GM19397 (cell line): ENCODE measurements around the gene RBL2.
"Not testable (repeated sequence)": the region's sequence is repeated elsewhere in the genome, so short reads cannot be mapped to it uniquely, and the experiment has no call there.

ENCODE experiments used
- ATAC-seq: cut with Tn5 transposase; IDR thresholded peaks from one replicate; pipeline ENCODE4 v1.9.1; 2021; ENCODE audit warnings: mild to moderate bottlenecking, moderate library complexity; ENCODE audit not compliant: unreplicated experiment

Gene RBL2, protein sequence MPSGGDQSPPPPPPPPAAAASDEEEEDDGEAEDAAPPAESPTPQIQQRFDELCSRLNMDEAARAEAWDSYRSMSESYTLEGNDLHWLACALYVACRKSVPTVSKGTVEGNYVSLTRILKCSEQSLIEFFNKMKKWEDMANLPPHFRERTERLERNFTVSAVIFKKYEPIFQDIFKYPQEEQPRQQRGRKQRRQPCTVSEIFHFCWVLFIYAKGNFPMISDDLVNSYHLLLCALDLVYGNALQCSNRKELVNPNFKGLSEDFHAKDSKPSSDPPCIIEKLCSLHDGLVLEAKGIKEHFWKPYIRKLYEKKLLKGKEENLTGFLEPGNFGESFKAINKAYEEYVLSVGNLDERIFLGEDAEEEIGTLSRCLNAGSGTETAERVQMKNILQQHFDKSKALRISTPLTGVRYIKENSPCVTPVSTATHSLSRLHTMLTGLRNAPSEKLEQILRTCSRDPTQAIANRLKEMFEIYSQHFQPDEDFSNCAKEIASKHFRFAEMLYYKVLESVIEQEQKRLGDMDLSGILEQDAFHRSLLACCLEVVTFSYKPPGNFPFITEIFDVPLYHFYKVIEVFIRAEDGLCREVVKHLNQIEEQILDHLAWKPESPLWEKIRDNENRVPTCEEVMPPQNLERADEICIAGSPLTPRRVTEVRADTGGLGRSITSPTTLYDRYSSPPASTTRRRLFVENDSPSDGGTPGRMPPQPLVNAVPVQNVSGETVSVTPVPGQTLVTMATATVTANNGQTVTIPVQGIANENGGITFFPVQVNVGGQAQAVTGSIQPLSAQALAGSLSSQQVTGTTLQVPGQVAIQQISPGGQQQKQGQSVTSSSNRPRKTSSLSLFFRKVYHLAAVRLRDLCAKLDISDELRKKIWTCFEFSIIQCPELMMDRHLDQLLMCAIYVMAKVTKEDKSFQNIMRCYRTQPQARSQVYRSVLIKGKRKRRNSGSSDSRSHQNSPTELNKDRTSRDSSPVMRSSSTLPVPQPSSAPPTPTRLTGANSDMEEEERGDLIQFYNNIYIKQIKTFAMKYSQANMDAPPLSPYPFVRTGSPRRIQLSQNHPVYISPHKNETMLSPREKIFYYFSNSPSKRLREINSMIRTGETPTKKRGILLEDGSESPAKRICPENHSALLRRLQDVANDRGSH

GRCh38 chr16:53434377-53435065 lies at the start of gene RBL2:
Gene RBL2, plus strand, starts transcription at chr16:53434471. Its CDS starts 86 bp downstream, at chr16:53434557.
- ATAC-seq: peak; percentile 90

GRCh38 chr16:53384610-53385009 lies 49.7 kb upstream of the RBL2 start:
- not testable (repeated sequence) for ATAC-seq

- ATAC-seq: no peak
Observed at GRCh38 chr16:53404959-53405358, 29.3 kb upstream of the RBL2 start.

DNA sequence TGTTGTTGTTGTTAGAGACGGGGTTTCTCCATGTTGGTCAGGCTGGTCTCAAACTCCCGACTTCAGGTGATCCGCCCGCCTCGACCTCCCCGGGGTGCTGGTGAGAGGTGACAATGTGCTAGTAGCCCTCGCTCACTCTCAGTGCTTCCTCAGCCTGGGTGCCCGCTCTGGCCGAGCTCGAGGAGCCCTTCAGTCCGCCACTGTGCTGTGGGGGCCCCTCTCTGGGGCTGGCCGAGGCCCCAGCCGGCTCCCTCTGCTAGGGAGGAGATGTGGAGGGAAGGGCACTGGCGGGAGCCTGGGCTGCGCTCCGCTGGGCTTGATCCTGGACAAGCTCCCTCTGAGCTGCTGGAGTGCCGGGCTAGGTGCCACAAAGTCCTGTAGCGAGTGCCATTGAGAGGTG lies 21.7 kb upstream of the RBL2 start:
- ATAC-seq: no peak

DNA sequence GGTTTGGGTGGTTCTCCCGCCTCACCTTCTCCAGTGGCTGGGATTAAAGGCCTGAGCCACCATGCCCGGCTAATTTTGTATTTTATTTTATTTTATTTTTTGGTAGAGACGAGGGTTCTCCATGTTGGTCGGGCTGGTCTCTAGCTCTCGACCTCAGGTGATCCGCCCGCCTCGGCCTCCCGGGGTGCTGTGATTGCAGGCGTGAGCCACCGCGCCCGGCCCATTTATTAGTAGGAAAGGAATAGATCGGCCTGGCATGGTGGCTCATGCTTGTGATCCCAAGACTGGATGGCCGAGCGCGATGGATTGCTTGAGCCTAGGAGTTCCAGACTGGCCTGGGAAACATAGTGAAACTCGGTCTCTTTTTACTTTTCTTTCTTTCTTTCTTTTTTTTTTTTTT lies 20.4 kb upstream of the RBL2 start:
- no peak for ATAC-seq

DNA sequence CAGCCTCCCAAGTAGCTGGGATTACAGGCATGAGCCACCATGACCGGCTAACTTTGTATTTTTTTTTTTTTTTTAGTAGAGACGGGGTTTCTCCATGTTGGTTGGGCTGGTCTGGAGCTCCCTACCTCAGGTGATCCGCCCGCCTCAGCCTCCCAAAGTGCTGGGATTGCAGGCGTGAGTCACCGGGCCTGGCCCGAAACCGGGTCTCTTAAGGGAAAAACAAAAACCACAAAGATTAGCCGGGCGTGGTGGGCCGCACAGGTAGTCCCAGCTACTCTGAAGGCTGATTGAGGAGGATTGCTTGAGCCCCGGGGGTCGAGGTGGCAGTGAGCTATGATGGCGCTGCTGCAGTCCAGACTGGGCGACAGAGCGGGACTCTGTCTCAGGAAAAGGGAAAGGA lies 19.9 kb upstream of the RBL2 start:
- no peak for ATAC-seq

DNA sequence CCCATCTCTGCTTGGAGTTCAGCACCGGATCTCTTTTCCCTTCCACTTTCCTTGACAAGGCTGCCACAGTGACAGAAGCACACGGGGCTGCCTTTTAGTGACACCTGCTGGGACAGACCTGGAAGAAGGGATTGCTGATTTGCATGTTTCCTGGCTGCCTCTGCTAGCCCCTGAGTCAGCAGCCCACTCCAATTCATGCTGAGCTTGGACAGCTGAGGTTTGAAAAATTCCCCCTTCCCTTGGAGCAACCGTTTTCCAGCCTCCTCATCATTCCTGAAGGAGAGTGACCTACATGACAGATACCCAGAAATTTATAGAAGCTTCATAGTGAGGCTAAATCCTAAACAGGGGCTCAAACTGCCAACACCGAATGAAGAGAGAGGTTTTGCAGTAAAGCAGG lies 18.8 kb upstream of the RBL2 start:
- no peak for ATAC-seq

GRCh38 chr16:53417011-53417410 lies 17.3 kb upstream of the RBL2 start:
- ATAC-seq: no peak

- no peak for ATAC-seq
Observed at GRCh38 chr16:53417976-53418375, 16.3 kb upstream of the RBL2 start.

- ATAC-seq: not testable (repeated sequence)
Observed at GRCh38 chr16:53419383-53419709, 14.9 kb upstream of the RBL2 start.

DNA sequence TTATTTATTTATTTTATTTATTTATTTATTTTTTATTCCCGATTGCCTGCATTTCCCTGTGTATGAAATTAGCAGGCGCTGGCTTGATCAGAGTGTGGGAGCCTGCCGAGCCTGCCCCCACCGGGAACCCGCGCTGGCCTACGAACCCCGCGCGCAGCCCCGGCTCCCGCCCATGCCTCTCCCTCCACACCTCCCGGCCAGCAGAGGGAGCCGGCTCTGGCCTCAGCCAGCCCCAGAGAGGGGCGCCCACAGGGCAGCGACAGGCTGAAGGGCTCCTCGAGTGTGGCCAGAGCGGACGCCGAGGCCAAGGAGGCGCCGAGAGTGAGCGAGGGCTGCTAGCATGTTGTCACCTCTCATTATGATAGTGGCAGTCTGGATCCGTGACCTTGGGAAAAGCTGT lies 13.0 kb upstream of the RBL2 start:
- ATAC-seq: no peak

DNA sequence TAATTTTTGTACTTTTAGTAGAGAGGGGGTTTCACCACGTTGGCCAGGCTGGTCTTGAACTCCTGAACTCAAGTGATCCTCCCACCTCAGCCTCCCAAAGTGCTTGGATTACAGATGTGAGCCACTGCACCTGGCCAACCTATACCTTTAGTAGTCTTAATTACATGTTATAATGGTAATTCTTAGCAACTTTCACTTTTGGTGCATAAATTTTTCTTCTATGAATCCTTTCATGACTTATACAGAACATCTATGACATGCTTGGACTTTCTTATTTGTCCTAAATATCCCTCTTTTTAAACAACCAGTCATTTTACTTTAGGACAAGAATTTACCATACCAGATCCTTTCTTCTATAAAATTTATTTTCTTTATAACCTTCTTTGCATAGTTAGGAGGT lies 10.3 kb upstream of the RBL2 start:
- ATAC-seq: not testable (repeated sequence)

DNA sequence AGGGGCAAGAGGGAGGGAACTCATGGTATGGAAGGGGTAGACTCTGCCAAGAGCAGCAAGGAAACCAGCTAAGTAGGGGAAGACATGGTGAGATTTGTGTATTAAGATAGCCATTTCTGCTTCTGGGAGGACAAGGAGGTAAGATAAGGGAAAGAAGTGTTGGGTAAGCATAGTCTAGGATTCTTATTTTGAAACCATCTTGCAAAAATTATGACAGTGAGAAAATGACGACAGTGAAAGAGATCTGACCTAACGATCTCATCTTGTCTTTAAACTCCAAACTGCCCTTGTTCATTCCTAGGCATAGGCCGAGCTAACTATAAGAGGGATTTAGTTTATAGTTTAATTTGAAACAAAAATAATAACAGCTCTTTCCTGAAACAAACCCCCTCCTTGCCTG lies 5.6 kb upstream of the RBL2 start:
- no peak for ATAC-seq

DNA sequence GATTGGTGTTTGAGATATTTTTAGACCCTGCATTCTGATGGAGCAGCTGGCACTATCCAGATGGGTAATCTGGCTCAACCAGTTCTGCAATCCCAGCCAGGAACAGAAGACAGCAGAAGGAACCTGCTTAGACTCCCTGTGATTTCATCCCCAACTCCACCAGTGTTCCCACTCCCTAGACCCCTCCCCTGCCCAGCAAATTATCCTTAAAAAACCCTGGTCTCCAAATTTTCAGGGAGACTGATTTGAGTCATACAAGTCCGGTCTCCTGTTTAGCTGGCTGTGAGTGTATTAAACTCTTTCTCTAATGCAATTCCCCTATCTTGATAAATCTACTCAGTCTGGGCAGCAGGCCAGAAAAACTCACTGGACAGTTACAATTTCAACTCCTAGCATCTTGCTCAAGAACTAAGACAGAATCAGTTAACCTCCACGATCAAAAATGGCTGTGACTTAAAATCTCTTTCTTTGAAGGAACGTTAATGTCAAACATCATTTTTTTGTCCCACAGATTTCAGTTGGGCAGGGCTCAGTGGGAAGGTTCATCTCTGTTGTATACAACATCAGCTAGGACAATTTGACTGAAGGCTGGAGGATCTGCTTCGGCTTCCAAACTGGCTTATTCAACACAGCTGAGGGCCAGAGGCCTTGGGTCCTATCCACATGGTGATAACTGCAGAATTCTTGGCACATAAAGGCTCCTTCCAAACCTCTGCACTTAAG lies 4.9 kb upstream of the RBL2 start:
- ATAC-seq: no peak

GRCh38 chr16:53430363-53430762 lies 3.9 kb upstream of the RBL2 start:
- no peak for ATAC-seq

DNA sequence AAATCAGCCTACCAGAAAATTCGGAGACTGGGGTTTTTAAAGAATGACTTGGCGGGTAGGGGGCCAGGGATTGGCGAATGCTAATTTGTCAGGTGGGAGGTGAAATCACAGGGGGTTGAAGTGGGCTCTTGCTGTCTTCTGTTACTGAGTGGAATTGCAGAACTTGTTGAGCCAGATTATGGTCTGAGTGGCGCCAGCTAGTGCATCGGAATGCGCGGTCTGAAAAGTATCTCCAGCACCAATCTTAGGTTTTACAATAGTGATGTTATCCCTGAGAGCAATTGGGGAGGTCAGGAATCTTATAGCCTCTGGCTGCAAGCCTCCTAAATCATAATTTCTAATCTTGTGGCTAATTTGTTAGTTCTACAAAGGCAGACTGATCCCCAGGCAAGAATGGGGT lies 762 bp upstream of the RBL2 start:
- no peak for ATAC-seq

GRCh38 chr16:53433930-53434376 lies 318 bp upstream of the RBL2 start:
- no peak for ATAC-seq

DNA sequence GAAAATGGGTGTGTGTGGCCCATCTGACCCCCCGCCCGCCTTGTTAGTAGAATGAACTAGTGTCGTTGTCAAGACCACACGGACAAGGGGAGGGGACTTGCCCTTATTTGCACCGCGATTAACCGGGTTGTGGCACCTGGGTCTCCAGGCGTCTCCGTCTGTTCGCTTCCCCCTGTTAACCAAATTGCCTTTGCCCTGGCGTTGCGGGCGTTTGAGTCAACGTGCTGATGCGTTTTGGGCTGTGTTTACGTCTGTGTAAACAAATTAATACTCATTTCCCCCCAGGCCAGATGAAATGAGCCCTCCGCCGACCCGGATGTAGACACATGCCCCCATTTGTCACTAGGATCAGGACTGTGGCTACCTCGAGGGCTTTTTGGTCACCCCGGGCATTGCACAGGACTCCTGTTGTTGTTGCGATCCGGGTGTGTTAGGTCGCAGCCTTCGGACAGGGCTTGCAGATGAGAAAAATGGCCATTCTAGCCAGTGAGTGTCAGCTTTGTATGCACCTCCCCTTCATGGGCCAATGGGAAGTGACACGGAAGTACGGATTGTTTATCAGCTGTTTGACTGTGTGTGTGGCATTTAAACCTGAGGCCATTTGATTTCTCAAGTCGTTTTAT lies 906 bp downstream of the RBL2 start:
- peak; percentile 61 for ATAC-seq

GRCh38 chr16:53440125-53440524 lies 5.9 kb downstream of the RBL2 start:
- ATAC-seq: no peak

DNA sequence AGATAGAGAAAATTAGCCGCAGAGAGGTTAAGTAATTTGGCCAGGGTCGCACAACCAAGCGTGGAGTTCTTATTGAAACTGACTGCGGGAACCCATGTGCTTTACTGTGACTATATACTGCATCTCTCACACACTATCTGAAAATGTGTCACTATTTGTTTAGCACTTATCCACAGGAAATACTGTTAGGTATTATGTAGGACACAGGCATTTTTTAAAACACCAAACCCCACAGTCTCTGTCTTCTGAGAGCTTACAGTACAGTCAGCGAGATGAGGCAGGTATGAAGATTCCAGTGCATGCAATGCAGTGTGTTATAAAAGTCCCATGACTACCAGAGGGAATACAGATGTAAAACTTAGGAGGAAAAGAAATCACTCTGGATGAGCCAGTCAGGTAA lies 11.3 kb downstream of the RBL2 start:
- ATAC-seq: no peak
